ENCODE data around the gene JAG1.

Gene JAG1

GRCh38 chr20:10652185-10652584 lies 21.6 kb downstream of the JAG1 start:
- no peak for DNase-seq

GRCh38 chr20:10651227-10651990 lies 22.4 kb downstream of the JAG1 start:
- no peak for DNase-seq

GRCh38 chr20:10649797-10650160 lies 24.0 kb downstream of the JAG1 start:
- DNase-seq = no peak

- DNase-seq = no peak
Observed at GRCh38 chr20:10649080-10649796, 24.6 kb downstream of the JAG1 start.

- no peak for DNase-seq
Observed at GRCh38 chr20:10648651-10649050, 25.1 kb downstream of the JAG1 start.

- DNase-seq = no peak
Observed at GRCh38 chr20:10647909-10648308, 25.9 kb downstream of the JAG1 start.

- no peak for DNase-seq
Observed at GRCh38 chr20:10647471-10647870, 26.3 kb downstream of the JAG1 start.

GRCh38 chr20:10646886-10647420 lies 26.8 kb downstream of the JAG1 start:
- DNase-seq = no peak

GRCh38 chr20:10646006-10646405 lies 27.8 kb downstream of the JAG1 start:
- DNase-seq = no peak

GRCh38 chr20:10645205-10645570 lies 28.6 kb downstream of the JAG1 start:
- DNase-seq = no peak

GRCh38 chr20:10644458-10645204 lies 29.2 kb downstream of the JAG1 start:
- no peak for DNase-seq

GRCh38 chr20:10643560-10643873 lies 30.3 kb downstream of the JAG1 start:
- DNase-seq = no peak

GRCh38 chr20:10642856-10643559 lies 30.8 kb downstream of the JAG1 start:
- DNase-seq = no peak

GRCh38 chr20:10641893-10642292 lies 31.9 kb downstream of the JAG1 start:
- DNase-seq = no peak

- no peak for DNase-seq
Observed at GRCh38 chr20:10641467-10641866, 32.3 kb downstream of the JAG1 start.

- no peak for DNase-seq
Observed at GRCh38 chr20:10640897-10641296, 32.9 kb downstream of the JAG1 start.

- no peak for DNase-seq
Observed at GRCh38 chr20:10639737-10640556, 33.9 kb downstream of the JAG1 start.

GRCh38 chr20:10639077-10639736 lies 34.6 kb downstream of the JAG1 start:
- DNase-seq = no peak

GRCh38 chr20:10637563-10637962 lies 36.2 kb downstream of the JAG1 start:
- no peak for DNase-seq

GRCh38 chr20:10637031-10637559 lies 36.7 kb downstream of the JAG1 start:
- DNase-seq = no peak

- no peak for DNase-seq
Observed at GRCh38 chr20:10636326-10636818, 37.4 kb downstream of the JAG1 start.
